PC-9 (cell line): Measurements from ENCODE around the gene CCM2L.

Source experiments
- EZH2 ChIP-seq: fragments of 200-600 bp; sonication (generic); IDR thresholded peaks from 2 replicates; pipeline ENCODE4 v1.8.0; 2017; ENCODE audit warnings: antibody characterized with exemption, low read depth
- TF ChIP-seq, protein P1 (sequence below): fragments of 200-600 bp; sonication (generic); conservative IDR thresholded peaks from 2 replicates; pipeline ENCODE4 v1.6.1; 2017; ENCODE audit warnings: mixed run types, antibody characterized with exemption, mild to moderate bottlenecking, moderate library complexity

DNA sequence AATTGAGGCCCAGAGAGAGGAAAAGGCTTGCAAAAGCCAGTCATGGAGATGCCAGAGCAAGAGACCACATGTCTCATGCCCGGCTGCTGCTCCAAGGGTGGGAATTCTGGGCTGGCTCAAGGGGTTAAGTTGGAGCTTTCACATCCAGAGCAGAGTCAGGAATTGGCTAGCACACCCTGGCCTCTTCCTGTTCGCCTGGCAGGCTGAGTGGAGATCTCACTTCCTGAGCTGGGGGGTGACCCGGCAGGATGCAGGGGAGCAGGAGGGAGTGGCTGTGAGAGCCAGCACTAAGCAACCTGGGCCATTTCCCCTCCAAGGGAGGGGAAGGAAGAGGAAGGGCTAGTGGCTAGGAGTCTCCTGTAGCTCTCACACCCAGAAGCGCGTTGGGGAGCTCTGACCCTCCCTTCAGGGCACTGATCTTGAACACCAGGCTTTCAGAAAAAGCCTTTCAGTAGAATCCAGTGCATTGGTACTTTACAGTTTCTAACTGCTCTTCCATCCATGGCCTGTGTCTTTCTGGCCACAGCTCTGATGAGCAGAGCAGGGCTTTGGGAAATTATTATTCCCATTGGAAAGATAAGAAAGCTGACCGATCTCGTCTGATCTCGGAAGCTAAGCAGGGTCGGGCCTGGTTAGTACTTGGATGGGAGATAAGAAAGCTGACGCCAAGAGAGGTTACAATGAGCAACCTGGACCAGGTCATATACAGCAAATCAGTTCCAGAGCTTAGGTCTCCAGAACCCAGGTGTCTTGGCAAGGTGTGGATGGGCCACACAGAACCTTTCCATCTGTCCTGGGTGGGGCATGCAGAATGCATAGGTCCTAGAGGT lies 2.2 kb upstream of the CCM2L start:
- TF ChIP-seq, protein P1, sequence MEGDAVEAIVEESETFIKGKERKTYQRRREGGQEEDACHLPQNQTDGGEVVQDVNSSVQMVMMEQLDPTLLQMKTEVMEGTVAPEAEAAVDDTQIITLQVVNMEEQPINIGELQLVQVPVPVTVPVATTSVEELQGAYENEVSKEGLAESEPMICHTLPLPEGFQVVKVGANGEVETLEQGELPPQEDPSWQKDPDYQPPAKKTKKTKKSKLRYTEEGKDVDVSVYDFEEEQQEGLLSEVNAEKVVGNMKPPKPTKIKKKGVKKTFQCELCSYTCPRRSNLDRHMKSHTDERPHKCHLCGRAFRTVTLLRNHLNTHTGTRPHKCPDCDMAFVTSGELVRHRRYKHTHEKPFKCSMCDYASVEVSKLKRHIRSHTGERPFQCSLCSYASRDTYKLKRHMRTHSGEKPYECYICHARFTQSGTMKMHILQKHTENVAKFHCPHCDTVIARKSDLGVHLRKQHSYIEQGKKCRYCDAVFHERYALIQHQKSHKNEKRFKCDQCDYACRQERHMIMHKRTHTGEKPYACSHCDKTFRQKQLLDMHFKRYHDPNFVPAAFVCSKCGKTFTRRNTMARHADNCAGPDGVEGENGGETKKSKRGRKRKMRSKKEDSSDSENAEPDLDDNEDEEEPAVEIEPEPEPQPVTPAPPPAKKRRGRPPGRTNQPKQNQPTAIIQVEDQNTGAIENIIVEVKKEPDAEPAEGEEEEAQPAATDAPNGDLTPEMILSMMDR = no peak
- no peak for TF ChIP-seq EZH2
